ENCODE measurements around the gene VSTM4. TPM values are rescaled to one million over a fixed set of nuclear protein-coding genes. Genes with fewer than 3 reads are reported as not detected.

VSTM4 gene
- total RNA-seq, 3 donors from 2014 or later (not counting 1 experiment from before 2014, with no cell fraction given): 0.38 to 0.57 (median 0.45) TPM

DNA sequence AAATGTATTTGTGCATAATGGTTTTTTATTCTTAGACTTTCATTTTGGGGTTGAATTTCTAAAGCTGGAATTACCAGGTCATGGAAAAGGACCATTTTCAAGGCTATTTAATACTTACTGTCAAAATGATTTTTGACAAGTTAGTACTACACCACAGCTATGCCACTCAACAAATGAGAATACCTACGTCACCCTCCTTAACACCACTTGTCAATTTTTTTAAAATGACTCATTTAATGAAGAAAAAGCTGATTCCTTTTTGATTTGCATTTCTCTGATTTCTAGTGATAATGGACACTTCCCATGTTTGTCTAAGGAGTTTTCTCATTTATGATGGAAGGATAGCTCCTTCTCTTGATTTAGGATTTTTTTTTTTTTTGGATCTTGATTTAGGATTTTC, 63.3 kb downstream of the VSTM4 start:
- Mint-ChIP-seq H3K36me3 (no peaks in the 10 kb centered on the region), H3K27me3 (ENCODE audit: low read depth in 2 of 2) (peaks cover 9 to 35% of the 10 kb centered on the region in 2 donors), H3K9me3 (no peaks in the 10 kb centered on the region), H3K4me1 (no peaks in the 10 kb centered on the region), H3K4me3 (no peak overlapping the region), H3K27ac (no peak overlapping the region)
- no peak for DNase-seq
- TF ChIP-seq, protein P1, sequence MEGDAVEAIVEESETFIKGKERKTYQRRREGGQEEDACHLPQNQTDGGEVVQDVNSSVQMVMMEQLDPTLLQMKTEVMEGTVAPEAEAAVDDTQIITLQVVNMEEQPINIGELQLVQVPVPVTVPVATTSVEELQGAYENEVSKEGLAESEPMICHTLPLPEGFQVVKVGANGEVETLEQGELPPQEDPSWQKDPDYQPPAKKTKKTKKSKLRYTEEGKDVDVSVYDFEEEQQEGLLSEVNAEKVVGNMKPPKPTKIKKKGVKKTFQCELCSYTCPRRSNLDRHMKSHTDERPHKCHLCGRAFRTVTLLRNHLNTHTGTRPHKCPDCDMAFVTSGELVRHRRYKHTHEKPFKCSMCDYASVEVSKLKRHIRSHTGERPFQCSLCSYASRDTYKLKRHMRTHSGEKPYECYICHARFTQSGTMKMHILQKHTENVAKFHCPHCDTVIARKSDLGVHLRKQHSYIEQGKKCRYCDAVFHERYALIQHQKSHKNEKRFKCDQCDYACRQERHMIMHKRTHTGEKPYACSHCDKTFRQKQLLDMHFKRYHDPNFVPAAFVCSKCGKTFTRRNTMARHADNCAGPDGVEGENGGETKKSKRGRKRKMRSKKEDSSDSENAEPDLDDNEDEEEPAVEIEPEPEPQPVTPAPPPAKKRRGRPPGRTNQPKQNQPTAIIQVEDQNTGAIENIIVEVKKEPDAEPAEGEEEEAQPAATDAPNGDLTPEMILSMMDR (IDR thresholded peaks at IDR 0.05): no peak
- ATAC-seq: no peak
- H3K27me3 ChIP-seq (ENCODE audit: control insufficient read depth, insufficient read depth, low read length): no peaks in the 10 kb centered on the region
- intact Hi-C loops (cut with micrococcal nuclease): no loop called here
- H3K4me3 ChIP-seq (ENCODE audit: low read length): no peak overlapping the region
- no peaks in the 10 kb centered on the region for H3K36me3 ChIP-seq (ENCODE audit: control insufficient read depth, insufficient read depth, low read length)
- no peak overlapping the region for H3K27ac ChIP-seq (ENCODE audit: low read length)
- peaks cover 2% of the 10 kb centered on the region for H3K4me1 ChIP-seq (ENCODE audit: control insufficient read depth, insufficient read depth, low read length)
- no CpG with 5 or more reads among the region's 1 CpG for WGBS (ENCODE audit: insufficient coverage)
- peaks cover under 1% of the 10 kb centered on the region for H3K9me3 ChIP-seq (ENCODE audit: control insufficient read depth, insufficient read depth, low read length)

DNA sequence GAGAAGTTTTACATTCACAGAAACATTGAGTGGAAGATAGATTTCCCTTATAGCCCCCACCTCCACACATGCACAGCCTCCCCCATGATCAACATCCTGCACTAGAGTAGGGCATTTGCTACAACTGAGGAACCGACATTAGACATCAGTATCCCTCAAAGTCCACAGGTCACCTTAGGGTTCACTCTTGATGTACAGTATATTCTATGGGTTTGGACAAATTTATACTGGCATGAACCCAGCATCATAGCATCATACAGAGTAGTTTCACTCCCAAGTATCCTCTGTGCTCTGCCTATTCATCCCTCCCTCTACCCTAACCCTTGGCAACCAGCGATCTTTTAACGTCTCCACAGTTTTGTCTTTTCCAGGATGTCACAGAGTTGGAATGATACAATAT, 64.4 kb downstream of the VSTM4 start:
- TF ChIP-seq, protein P1 (IDR thresholded peaks at IDR 0.05): no peak
- Mint-ChIP-seq H3K27me3 (ENCODE audit: low read depth in 2 of 2) (peaks cover 8 to 35% of the 10 kb centered on the region in 2 donors), H3K9me3 (no peaks in the 10 kb centered on the region), H3K27ac (no peak overlapping the region), H3K4me3 (no peak overlapping the region), H3K36me3 (no peaks in the 10 kb centered on the region), H3K4me1 (peaks cover 4 to 5% of the 10 kb centered on the region in 2 donors)
- intact Hi-C loops (cut with micrococcal nuclease): no loop called here
- Histone ChIP-seq H3K27me3 (ENCODE audit: control insufficient read depth, insufficient read depth, low read length) (no peaks in the 10 kb centered on the region), H3K27ac (ENCODE audit: low read length) (no peak overlapping the region), H3K4me1 (ENCODE audit: control insufficient read depth, insufficient read depth, low read length) (peaks cover 5% of the 10 kb centered on the region), H3K9me3 (ENCODE audit: control insufficient read depth, insufficient read depth, low read length) (peaks cover 5% of the 10 kb centered on the region), H3K4me3 (ENCODE audit: low read length) (no peak overlapping the region), H3K36me3 (ENCODE audit: control insufficient read depth, insufficient read depth, low read length) (no peaks in the 10 kb centered on the region)
- ATAC-seq: no peak
- WGBS (ENCODE audit: insufficient coverage): 100% methylated on average over 2 of the region's 3 CpGs
- DNase-seq: no peak

DNA sequence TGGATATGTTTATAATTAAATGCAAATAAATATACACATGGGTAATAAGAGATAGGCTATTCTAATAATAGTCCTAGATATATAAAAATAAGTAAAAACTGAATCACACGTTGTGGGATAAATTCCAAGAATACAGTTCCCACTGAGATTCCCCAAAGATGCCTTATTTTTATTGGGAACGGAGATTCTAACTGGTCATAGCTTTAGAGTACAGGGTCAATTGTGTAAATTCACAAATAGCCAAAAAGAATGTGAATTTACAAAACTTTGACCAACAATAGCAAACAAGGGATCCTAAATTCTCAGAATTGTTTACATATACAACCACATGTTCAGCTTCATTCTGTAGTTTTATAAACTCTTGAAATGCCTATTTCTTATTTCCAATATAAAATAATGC, 65.0 kb downstream of the VSTM4 start:
- H3K4me3 ChIP-seq (ENCODE audit: low read length): no peak overlapping the region
- Mint-ChIP-seq H3K4me3 (no peak overlapping the region), H3K4me1 (peaks cover 8 to 10% of the 10 kb centered on the region in 2 donors), H3K9me3 (no peaks in the 10 kb centered on the region), H3K27ac (no peak overlapping the region), H3K27me3 (ENCODE audit: low read depth in 2 of 2) (peaks cover 9 to 35% of the 10 kb centered on the region in 2 donors), H3K36me3 (no peaks in the 10 kb centered on the region)
- DNase-seq (no peak), ATAC-seq (no peak)
- intact Hi-C loops (cut with micrococcal nuclease): no loop called here
- TF ChIP-seq, protein P1 (IDR thresholded peaks at IDR 0.05): no peak
- WGBS (ENCODE audit: insufficient coverage): 74% methylated on average over 2 of the region's 2 CpGs
- peaks cover 6% of the 10 kb centered on the region for H3K4me1 ChIP-seq (ENCODE audit: control insufficient read depth, insufficient read depth, low read length)
- no peaks in the 10 kb centered on the region for H3K27me3 ChIP-seq (ENCODE audit: control insufficient read depth, insufficient read depth, low read length)
- H3K27ac ChIP-seq (ENCODE audit: low read length): no peak overlapping the region
- no peaks in the 10 kb centered on the region for H3K36me3 ChIP-seq (ENCODE audit: control insufficient read depth, insufficient read depth, low read length)
- peaks cover 8% of the 10 kb centered on the region for H3K9me3 ChIP-seq (ENCODE audit: control insufficient read depth, insufficient read depth, low read length)

DNA sequence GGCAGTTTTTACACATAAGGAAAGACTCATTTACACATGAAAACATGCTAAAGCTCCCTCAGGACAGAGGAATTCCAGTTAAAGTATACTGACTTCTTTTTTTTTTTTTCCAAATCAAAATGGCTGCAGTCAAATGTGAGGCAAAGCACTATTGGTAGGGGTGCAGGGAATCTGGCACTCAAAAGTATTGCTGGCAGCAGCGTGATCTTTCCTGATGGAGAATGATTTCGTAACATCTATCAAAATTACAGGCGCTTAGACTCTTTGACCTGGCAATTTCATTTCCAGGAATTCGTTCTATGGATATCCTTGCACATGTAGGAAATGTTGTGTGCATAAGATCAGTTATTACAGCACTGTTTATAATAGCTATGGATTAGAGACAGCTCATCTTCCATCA, 65.7 kb downstream of the VSTM4 start:
- no peaks in the 10 kb centered on the region for H3K27me3 ChIP-seq (ENCODE audit: control insufficient read depth, insufficient read depth, low read length)
- H3K4me3 Mint-ChIP-seq: no peak overlapping the region
- TF ChIP-seq, protein P1 (IDR thresholded peaks at IDR 0.05): no peak
- H3K9me3 ChIP-seq (ENCODE audit: control insufficient read depth, insufficient read depth, low read length): peaks cover 8% of the 10 kb centered on the region
- DNase-seq (no peak), ATAC-seq (no peak)
- no peaks in the 10 kb centered on the region for H3K36me3 Mint-ChIP-seq
- H3K27ac ChIP-seq (ENCODE audit: low read length): no peak overlapping the region
- intact Hi-C loops (cut with micrococcal nuclease): no loop called here
- no peak overlapping the region for H3K27ac Mint-ChIP-seq
- peaks cover 8 to 11% of the 10 kb centered on the region in 2 donors for H3K4me1 Mint-ChIP-seq
- H3K36me3 ChIP-seq (ENCODE audit: control insufficient read depth, insufficient read depth, low read length): no peaks in the 10 kb centered on the region
- 91% methylated on average over 4 of the region's 4 CpGs for WGBS (ENCODE audit: insufficient coverage)
- peaks cover 9 to 29% of the 10 kb centered on the region in 2 donors for H3K27me3 Mint-ChIP-seq (ENCODE audit: low read depth in 2 of 2)
- peaks cover 6% of the 10 kb centered on the region for H3K4me1 ChIP-seq (ENCODE audit: control insufficient read depth, insufficient read depth, low read length)
- H3K9me3 Mint-ChIP-seq: no peaks in the 10 kb centered on the region
- no peak overlapping the region for H3K4me3 ChIP-seq (ENCODE audit: low read length)
